SK-N-SH (cell line): Measurements from ENCODE around the gene CSNK2A2. TPM values are rescaled to one million over a fixed set of nuclear protein-coding genes. Genes with fewer than 3 reads are reported as not detected.

Experiments
- CTCF ChIA-PET: fragments of 300-600, 350-600 bp; formaldehyde crosslinking; extraction: SDS; loops from one replicate; lab custom pipeline; 2021; lab: Yijun Ruan, JAX
- POLR2A ChIA-PET: fragments of 350-600 bp; sonication (Branson Sonifier 250); formaldehyde crosslinking; extraction: SDS; loops from one replicate; lab custom pipeline; 2020; ENCODE audit warnings: antibody characterized with exemption, inconsistent platforms; lab: Yijun Ruan, JAX
- DNase-seq: peaks from one replicate; pipeline ENCODE4 v3.0.0; 2012
- H2AFZ ChIP-seq: fragments of 200-600 bp; sonication (generic); 2 replicates; pipeline ENCODE4 v1.8.1; 2016; ENCODE audit warnings: antibody characterized with exemption, mild to moderate bottlenecking, low read depth
- H3F3A ChIP-seq: fragments of 200-600 bp; sonication (generic); replicated peaks from 2 replicates; pipeline ENCODE3; 2016; ENCODE audit warnings: antibody characterized with exemption, mild to moderate bottlenecking; ENCODE audit not compliant: insufficient read depth
- H3K27ac ChIP-seq, 2 experiments: fragments of 200-500 bp in 1 of 2; fragments of 200-600 bp in 1 of 2; sonication (Bioruptor generic) in 1 of 2; sonication (generic), shearing (Covaris generic) in 1 of 2; 2 replicates each; pipeline versions ENCODE4 v1.5.1 to v1.6.1; 2014 to 2016; ENCODE audit warnings: low read depth in 2 of 2, inconsistent platforms in 1 of 2, low read length in 1 of 2, mild to moderate bottlenecking in 1 of 2, mixed read lengths in 1 of 2
- H3K27me3 ChIP-seq: fragments of 200-600 bp; sonication (generic), shearing (Covaris generic); 2 replicates; pipeline ENCODE4 v1.6.1; 2016; ENCODE audit warnings: mixed run types; ENCODE audit not compliant: insufficient read depth
- H3K36me3 ChIP-seq, 2 experiments: fragments of 200-500 bp in 1 of 2; fragments of 200-600 bp in 1 of 2; sonication (Bioruptor generic) in 1 of 2; sonication (generic) in 1 of 2; replicated peaks in 1 of 2; 2 replicates each; pipeline versions ENCODE3 to v1.5.1; 2014 to 2016; ENCODE audit warnings: low read length in 1 of 2, mild to moderate bottlenecking in 1 of 2; ENCODE audit not compliant: insufficient read depth in 2 of 2, control insufficient read depth in 1 of 2
- H3K4me1 ChIP-seq, 2 experiments: fragments of 200-500 bp in 1 of 2; fragments of 200-600 bp in 1 of 2; sonication (Bioruptor generic) in 1 of 2; sonication (generic), shearing (Covaris generic) in 1 of 2; 2 replicates each; pipeline versions ENCODE4 v1.5.1 to v1.6.1; 2014 to 2016; ENCODE audit warnings: low read depth in 1 of 2, low read length in 1 of 2, mixed run types in 1 of 2; ENCODE audit not compliant: insufficient read depth in 2 of 2, control insufficient read depth in 1 of 2
- H3K4me2 ChIP-seq: fragments of 200-600 bp; sonication (generic), shearing (Covaris generic); 2 replicates; pipeline ENCODE4 v1.6.1; 2017; ENCODE audit warnings: mixed run types
- H3K4me3 ChIP-seq, 2 experiments: fragments of 200-500 bp in 1 of 2; fragments of 200-600 bp in 1 of 2; sonication (Bioruptor generic) in 1 of 2; sonication (generic), shearing (Covaris generic) in 1 of 2; 2 replicates each; pipeline versions ENCODE4 v1.5.1 to v1.8.1; 2014 to 2016; ENCODE audit warnings: low read depth in 2 of 2, inconsistent platforms in 1 of 2, low read length in 1 of 2, mild to moderate bottlenecking in 1 of 2, mixed read lengths in 1 of 2, moderate library complexity in 1 of 2
- H3K79me2 ChIP-seq: fragments of 200-600 bp; sonication (generic); 2 replicates; pipeline ENCODE4 v1.8.1; 2017; ENCODE audit warnings: mild to moderate bottlenecking; ENCODE audit not compliant: insufficient read depth
- H3K9ac ChIP-seq: fragments of 200-600 bp; sonication (generic); 2 replicates; pipeline ENCODE4 v1.6.1; 2017; ENCODE audit warnings: mixed run types
- H3K9me2 ChIP-seq: fragments of 200-600 bp; sonication (generic); 2 replicates; pipeline ENCODE4 v1.6.1; 2017; ENCODE audit warnings: mixed run types
- H3K9me3 ChIP-seq: fragments of 200-600 bp; sonication (generic); 2 replicates; pipeline ENCODE4 v1.6.1; 2017; ENCODE audit warnings: mixed run types, mild to moderate bottlenecking, moderate library complexity
- H4K20me1 ChIP-seq: fragments of 200-600 bp; sonication (generic); 2 replicates; pipeline ENCODE4 v1.6.1; 2017; ENCODE audit warnings: mild to moderate bottlenecking, mixed run types; ENCODE audit not compliant: insufficient read depth
- EP300 ChIP-seq, 2 experiments: IDR thresholded peaks; 2 replicates each; pipeline versions ENCODE4 v1.4.0 to v1.6.1; 2012; ENCODE audit warnings: borderline replicate concordance in 1 of 2, low read depth in 1 of 2, low read length in 1 of 2
- FOXM1 ChIP-seq: IDR thresholded peaks from 2 replicates; pipeline ENCODE4 v1.4.0; 2012; ENCODE audit warnings: low read depth, mild to moderate bottlenecking
- GATA2 ChIP-seq: sonication (generic); formaldehyde crosslinking; IDR thresholded peaks from 2 replicates; pipeline ENCODE4 v1.5.0; 2020; ENCODE audit warnings: mild to moderate bottlenecking, missing genetic modification reagents
- JUND ChIP-seq: IDR thresholded peaks from 2 replicates; pipeline ENCODE4 v1.4.0; 2012
- MEF2A ChIP-seq: IDR thresholded peaks from 2 replicates; pipeline ENCODE4 v1.4.0; 2012; ENCODE audit warnings: low read depth, borderline replicate concordance
- NRF1 ChIP-seq: IDR thresholded peaks from 2 replicates; pipeline ENCODE4 v1.6.1; 2012; ENCODE audit warnings: low read depth, mild to moderate bottlenecking, low read length
- SIN3A ChIP-seq: IDR thresholded peaks from 2 replicates; pipeline ENCODE4 v1.6.1; 2012; ENCODE audit warnings: low read depth, mild to moderate bottlenecking, low read length, moderate library complexity, borderline replicate concordance
- WGBS: methylation state at CpG from one replicate; pipeline ENCODE4 v1.1.6; 2017; ENCODE audit warnings: low lambda C conversion rate; 5-methylcytosine and 5-hydroxymethylcytosine counted together
- polyA plus RNA-seq, 3 experiments: library from polyadenylated mRNA; depleted of rRNA; stranded (reverse); fragments of >200 nt; gene quantifications; 2 replicates each; pipeline ENCODE4 v1.2.3, GENCODE V29; 2012
- TF ChIP-seq, protein P1 (sequence below): IDR thresholded peaks from 2 replicates; pipeline ENCODE4 v1.6.1; 2012; ENCODE audit warnings: mild to moderate bottlenecking, low read depth, low read length, moderate library complexity
- TF ChIP-seq, protein P2 (sequence below): IDR thresholded peaks from 2 replicates; pipeline ENCODE4 v1.4.0; 2012; ENCODE audit warnings: low read depth
- TF ChIP-seq, protein P3 (sequence below): IDR thresholded peaks from 2 replicates; pipeline ENCODE4 v1.4.0; 2012; ENCODE audit warnings: low read depth, borderline replicate concordance
- TF ChIP-seq, protein P4 (sequence below): IDR thresholded peaks from 2 replicates; pipeline ENCODE4; 2012
- TF ChIP-seq, protein P5 (sequence below): fragments of 200-600 bp; sonication (generic); IDR thresholded peaks from 2 replicates; pipeline ENCODE4 v1.6.1; 2017; ENCODE audit warnings: antibody characterized with exemption, mild to moderate bottlenecking, moderate library complexity

Gene CSNK2A2
- polyA plus RNA-seq, 1 of the 3 experiments (the other 2 are of a cell fraction): 25.8 TPM

DNA sequence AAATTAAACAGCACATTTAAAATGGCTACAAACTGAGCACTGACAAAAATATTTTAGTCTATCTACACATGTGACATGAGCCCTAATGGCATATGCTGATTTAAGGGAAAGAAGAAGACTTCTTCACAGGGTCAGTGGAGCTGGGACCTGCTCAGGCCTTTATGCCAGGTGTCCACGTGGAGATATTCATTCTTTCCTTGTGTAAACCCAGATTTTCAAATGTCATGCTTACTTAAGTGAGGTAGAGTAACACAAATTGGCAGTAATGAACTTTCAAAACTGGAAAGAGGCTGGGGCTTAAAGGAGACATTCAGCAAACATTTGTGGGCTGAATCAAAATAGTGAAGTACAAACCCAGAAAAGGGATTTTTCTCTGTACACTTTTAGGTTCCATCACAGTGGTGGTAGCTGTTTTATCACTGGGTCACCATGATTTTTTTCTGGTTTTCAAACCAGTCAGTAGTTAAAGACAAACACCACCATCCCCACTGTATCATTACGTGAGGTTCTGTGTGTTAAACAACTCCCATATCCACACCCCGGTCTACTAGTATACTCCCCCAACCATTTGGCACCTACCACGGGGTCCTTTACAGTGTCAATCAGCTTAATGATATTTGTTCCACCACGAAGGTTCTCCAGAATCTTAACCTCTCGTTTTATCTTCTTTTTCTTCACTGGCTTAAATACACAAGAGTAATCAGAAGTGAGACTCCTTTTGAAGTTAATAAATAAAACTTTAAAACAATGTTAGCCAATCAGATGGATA is 11.5 kb downstream of the CSNK2A2 start (continued):
- no peak for TF ChIP-seq MEF2A
- TF ChIP-seq, all 33 proteins: peak for 0

DNA sequence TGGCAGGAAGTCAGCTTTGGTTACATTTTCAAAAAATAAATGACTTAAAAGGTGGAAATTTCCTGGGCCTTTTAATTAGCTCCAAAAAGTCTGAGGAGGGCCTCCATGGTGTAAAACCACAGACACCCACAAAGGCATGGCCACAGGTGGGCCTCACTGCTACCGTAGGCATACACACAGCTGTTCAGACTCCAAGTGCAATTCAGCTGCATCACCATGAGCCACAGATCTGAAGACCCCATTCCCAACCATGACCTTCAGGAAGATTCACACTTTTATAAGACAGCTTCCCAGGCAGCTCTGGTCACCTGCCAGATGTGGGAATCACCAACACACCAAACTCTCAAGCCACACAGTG is 20.6 kb downstream of the CSNK2A2 start:
- ChIA-PET POLR2A (no interaction called here), CTCF (interaction anchor here (0.6 to 1.9 kb wide), 3 partner anchors 12 to 188 kb away, joined by 3 to 6 read pairs (median 5); no protein-coding TSS in a partner anchor)
- H3K4me1 ChIP-seq: no peaks in the 10 kb centered on the region
- no peak overlapping the region for H3K27ac ChIP-seq
- H4K20me1 ChIP-seq: no peaks in the 10 kb centered on the region; the same call in none of the 2 replicates
- H3K4me3 ChIP-seq: no peak overlapping the region
- TF ChIP-seq, protein P1, sequence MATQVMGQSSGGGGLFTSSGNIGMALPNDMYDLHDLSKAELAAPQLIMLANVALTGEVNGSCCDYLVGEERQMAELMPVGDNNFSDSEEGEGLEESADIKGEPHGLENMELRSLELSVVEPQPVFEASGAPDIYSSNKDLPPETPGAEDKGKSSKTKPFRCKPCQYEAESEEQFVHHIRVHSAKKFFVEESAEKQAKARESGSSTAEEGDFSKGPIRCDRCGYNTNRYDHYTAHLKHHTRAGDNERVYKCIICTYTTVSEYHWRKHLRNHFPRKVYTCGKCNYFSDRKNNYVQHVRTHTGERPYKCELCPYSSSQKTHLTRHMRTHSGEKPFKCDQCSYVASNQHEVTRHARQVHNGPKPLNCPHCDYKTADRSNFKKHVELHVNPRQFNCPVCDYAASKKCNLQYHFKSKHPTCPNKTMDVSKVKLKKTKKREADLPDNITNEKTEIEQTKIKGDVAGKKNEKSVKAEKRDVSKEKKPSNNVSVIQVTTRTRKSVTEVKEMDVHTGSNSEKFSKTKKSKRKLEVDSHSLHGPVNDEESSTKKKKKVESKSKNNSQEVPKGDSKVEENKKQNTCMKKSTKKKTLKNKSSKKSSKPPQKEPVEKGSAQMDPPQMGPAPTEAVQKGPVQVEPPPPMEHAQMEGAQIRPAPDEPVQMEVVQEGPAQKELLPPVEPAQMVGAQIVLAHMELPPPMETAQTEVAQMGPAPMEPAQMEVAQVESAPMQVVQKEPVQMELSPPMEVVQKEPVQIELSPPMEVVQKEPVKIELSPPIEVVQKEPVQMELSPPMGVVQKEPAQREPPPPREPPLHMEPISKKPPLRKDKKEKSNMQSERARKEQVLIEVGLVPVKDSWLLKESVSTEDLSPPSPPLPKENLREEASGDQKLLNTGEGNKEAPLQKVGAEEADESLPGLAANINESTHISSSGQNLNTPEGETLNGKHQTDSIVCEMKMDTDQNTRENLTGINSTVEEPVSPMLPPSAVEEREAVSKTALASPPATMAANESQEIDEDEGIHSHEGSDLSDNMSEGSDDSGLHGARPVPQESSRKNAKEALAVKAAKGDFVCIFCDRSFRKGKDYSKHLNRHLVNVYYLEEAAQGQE: no peak
- no peak for TF ChIP-seq JUND
- TF ChIP-seq FOXM1: no peak
- TF ChIP-seq EP300 (IDR thresholded peaks at IDR 0.05; ENCODE audit: borderline replicate concordance in 1 of 2, low read depth in 1 of 2, low read length in 1 of 2): no peak
- TF ChIP-seq GATA2 (CRISPR knock-in tag): no peak
- no peak for TF ChIP-seq MEF2A
- TF ChIP-seq, protein P2, sequence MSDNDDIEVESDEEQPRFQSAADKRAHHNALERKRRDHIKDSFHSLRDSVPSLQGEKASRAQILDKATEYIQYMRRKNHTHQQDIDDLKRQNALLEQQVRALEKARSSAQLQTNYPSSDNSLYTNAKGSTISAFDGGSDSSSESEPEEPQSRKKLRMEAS: no peak
- TF ChIP-seq, protein P3, sequence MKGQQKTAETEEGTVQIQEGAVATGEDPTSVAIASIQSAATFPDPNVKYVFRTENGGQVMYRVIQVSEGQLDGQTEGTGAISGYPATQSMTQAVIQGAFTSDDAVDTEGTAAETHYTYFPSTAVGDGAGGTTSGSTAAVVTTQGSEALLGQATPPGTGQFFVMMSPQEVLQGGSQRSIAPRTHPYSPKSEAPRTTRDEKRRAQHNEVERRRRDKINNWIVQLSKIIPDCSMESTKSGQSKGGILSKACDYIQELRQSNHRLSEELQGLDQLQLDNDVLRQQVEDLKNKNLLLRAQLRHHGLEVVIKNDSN: no peak
- TF ChIP-seq, protein P4, sequence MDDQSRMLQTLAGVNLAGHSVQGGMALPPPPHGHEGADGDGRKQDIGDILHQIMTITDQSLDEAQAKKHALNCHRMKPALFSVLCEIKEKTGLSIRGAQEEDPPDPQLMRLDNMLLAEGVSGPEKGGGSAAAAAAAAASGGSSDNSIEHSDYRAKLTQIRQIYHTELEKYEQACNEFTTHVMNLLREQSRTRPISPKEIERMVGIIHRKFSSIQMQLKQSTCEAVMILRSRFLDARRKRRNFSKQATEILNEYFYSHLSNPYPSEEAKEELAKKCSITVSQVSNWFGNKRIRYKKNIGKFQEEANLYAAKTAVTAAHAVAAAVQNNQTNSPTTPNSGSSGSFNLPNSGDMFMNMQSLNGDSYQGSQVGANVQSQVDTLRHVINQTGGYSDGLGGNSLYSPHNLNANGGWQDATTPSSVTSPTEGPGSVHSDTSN: no peak
- no peak for TF ChIP-seq NRF1
- TF ChIP-seq SIN3A: no peak
- TF ChIP-seq, protein P5, sequence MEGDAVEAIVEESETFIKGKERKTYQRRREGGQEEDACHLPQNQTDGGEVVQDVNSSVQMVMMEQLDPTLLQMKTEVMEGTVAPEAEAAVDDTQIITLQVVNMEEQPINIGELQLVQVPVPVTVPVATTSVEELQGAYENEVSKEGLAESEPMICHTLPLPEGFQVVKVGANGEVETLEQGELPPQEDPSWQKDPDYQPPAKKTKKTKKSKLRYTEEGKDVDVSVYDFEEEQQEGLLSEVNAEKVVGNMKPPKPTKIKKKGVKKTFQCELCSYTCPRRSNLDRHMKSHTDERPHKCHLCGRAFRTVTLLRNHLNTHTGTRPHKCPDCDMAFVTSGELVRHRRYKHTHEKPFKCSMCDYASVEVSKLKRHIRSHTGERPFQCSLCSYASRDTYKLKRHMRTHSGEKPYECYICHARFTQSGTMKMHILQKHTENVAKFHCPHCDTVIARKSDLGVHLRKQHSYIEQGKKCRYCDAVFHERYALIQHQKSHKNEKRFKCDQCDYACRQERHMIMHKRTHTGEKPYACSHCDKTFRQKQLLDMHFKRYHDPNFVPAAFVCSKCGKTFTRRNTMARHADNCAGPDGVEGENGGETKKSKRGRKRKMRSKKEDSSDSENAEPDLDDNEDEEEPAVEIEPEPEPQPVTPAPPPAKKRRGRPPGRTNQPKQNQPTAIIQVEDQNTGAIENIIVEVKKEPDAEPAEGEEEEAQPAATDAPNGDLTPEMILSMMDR: no peak
- DNase-seq: no peak
- H3K9ac ChIP-seq: no peak overlapping the region
- no peak overlapping the region for H3K4me2 ChIP-seq
- no peaks in the 10 kb centered on the region for H3F3A ChIP-seq
- no peaks in the 10 kb centered on the region for H3K9me3 ChIP-seq
- no peaks in the 10 kb centered on the region for H3K9me2 ChIP-seq
- H3K27me3 ChIP-seq: no peaks in the 10 kb centered on the region
- H3K79me2 ChIP-seq: peaks cover 58% of the 10 kb centered on the region; the same call in 1 of the 2 replicates
- 86% methylated on average over 1 of the region's 1 CpG for WGBS
- H3K36me3 ChIP-seq: peaks cover 73 to 81% of the 10 kb centered on the region in 2 experiments
- no peak overlapping the region for H2AFZ ChIP-seq
